WI38 (cell line): ENCODE measurements around the gene CD79B.

ENCODE experiments used
- H3K4me3 ChIP-seq: 2 replicates; pipeline ENCODE4 v1.5.1; 2011; ENCODE audit warnings: low read depth, mild to moderate bottlenecking, control low read depth, low read length
- CTCF ChIP-seq: IDR thresholded peaks from 2 replicates; pipeline ENCODE4 v1.5.1; 2012; ENCODE audit warnings: low read depth, mild to moderate bottlenecking, control low read depth, low read length

Gene CD79B

GRCh38 chr17:63973247-63973646, 41.1 kb upstream of the CD79B start:
- H3K4me3 ChIP-seq, result no peak overlapping the region
- no peak for TF ChIP-seq CTCF

- no peak for TF ChIP-seq CTCF
- no peak within 1 kb of the TSS for H3K4me3 ChIP-seq
These were observed 40.7 kb upstream of the CD79B start, which contains the start of gene SCN4A for GRCh38 chr17:63972796-63973195. Gene SCN4A, minus strand, starts transcription at chr17:63972918. Its CDS starts 77 bp downstream, at chr17:63972841.

- TF ChIP-seq CTCF, result no peak
These were observed 37.1 kb upstream of the CD79B start for GRCh38 chr17:63969278-63969677.

GRCh38 chr17:63967953-63968352, 35.8 kb upstream of the CD79B start:
- no peak overlapping the region for H3K4me3 ChIP-seq
- no peak for TF ChIP-seq CTCF

More at GRCh38 chr17:63969278-63969677, 37.1 kb upstream of the CD79B start:
- H3K4me3 ChIP-seq, result no peak overlapping the region

- no peak for TF ChIP-seq CTCF
- H3K4me3 ChIP-seq, result no peak overlapping the region
These were observed 34.6 kb upstream of the CD79B start for GRCh38 chr17:63966646-63967264.

- no peak overlapping the region for H3K4me3 ChIP-seq
- no peak for TF ChIP-seq CTCF
These were observed 31.0 kb upstream of the CD79B start for GRCh38 chr17:63963123-63963522.

GRCh38 chr17:63962298-63962744, 30.2 kb upstream of the CD79B start:
- no peak overlapping the region for H3K4me3 ChIP-seq
- no peak for TF ChIP-seq CTCF
